Measurements from ENCODE around the gene IFNA7.
"Not testable (repeated sequence)": the region's sequence is repeated elsewhere in the genome, so short reads cannot be mapped to it uniquely, and the experiment has no call there.

Gene IFNA7

GRCh38 chr9:21202105-21202504 is at the start of gene IFNA7:
IFNA7 (minus strand) TSS chr9:21202205; CDS start chr9:21202165, 40 bp downstream.
- not testable (repeated sequence) for DNase-seq

GRCh38 chr9:21251638-21252037 is 49.6 kb upstream of the IFNA7 start:
- DNase-seq, result no peak

- DNase-seq, result no peak
Measured at GRCh38 chr9:21251190-21251589, 49.2 kb upstream of the IFNA7 start.

- no peak for DNase-seq
Measured at GRCh38 chr9:21244836-21245235, 42.8 kb upstream of the IFNA7 start.

- no peak for DNase-seq
Measured at GRCh38 chr9:21239911-21240310, 37.9 kb upstream of the IFNA7 start, which contains the start of gene IFNA14. IFNA14 (minus strand) TSS chr9:21240005; CDS start chr9:21239935, 70 bp downstream.

- not testable (repeated sequence) for DNase-seq
Measured at GRCh38 chr9:21236360-21236714, 34.3 kb upstream of the IFNA7 start.

GRCh38 chr9:21235468-21236359 is 33.7 kb upstream of the IFNA7 start:
- peak; percentile 10 for DNase-seq

GRCh38 chr9:21234153-21234687 is 32.2 kb upstream of the IFNA7 start:
- DNase-seq, result no peak

- DNase-seq, result no peak
Measured at GRCh38 chr9:21233258-21233657, 31.3 kb upstream of the IFNA7 start.

GRCh38 chr9:21228122-21228521 is 26.1 kb upstream of the IFNA7 start, which contains the start of gene IFNA17:
IFNA17 (minus strand) TSS chr9:21228222; CDS start chr9:21228173, 49 bp downstream.
- no peak for DNase-seq

GRCh38 chr9:21217211-21217610 is 15.2 kb upstream of the IFNA7 start, which contains the start of gene IFNA16:
IFNA16 (minus strand) TSS chr9:21217311; CDS start chr9:21217305, 6 bp downstream.
- DNase-seq, result not testable (repeated sequence)

- not testable (repeated sequence) for DNase-seq
Measured at GRCh38 chr9:21213411-21214326, 11.7 kb upstream of the IFNA7 start.

GRCh38 chr9:21212160-21212559 is 10.2 kb upstream of the IFNA7 start:
- not testable (repeated sequence) for DNase-seq

GRCh38 chr9:21210782-21211181 is 8.8 kb upstream of the IFNA7 start:
- DNase-seq, result not testable (repeated sequence)

GRCh38 chr9:21210311-21210710 is 8.3 kb upstream of the IFNA7 start:
- DNase-seq, result no peak

- not testable (repeated sequence) for DNase-seq
Measured at GRCh38 chr9:21207043-21207442, 5.0 kb upstream of the IFNA7 start, which contains the start of gene IFNA10. IFNA10 (minus strand) TSS chr9:21207143; CDS start chr9:21207097, 46 bp downstream.

GRCh38 chr9:21205204-21205603 is 3.2 kb upstream of the IFNA7 start:
- no peak for DNase-seq

GRCh38 chr9:21194867-21195776 is 6.9 kb downstream of the IFNA7 start:
- not testable (repeated sequence) for DNase-seq

- DNase-seq, result not testable (repeated sequence)
Measured at GRCh38 chr9:21187487-21187886, 14.5 kb downstream of the IFNA7 start, which contains the start of gene IFNA4. IFNA4 (minus strand) TSS chr9:21187587; CDS start chr9:21187531, 56 bp downstream.

GRCh38 chr9:21182810-21183736 is 18.9 kb downstream of the IFNA7 start:
- DNase-seq, result not testable (repeated sequence)

All from NCI-H1105 treated with DMSO at 0.1 percent for 48 hours (cell line).